OCI-LY7 (cell line): Measurements from ENCODE around the gene BLNK. TPM values are rescaled to one million over a fixed set of nuclear protein-coding genes. Genes with fewer than 3 reads are reported as not detected.

Experiments used
- BruUV-seq: library from RNA; stranded (reverse); fragments of 400-500 nt; replicated peaks from 2 replicates; lab custom pipeline; 2021; lab: Mats Ljungman, UMichigan
- CTCF ChIA-PET: fragments of 300-600 bp; sonication (Branson Sonifier 250); formaldehyde crosslinking; loops from one replicate; lab custom pipeline; 2022; ENCODE audit warnings: antibody characterized with exemption; ENCODE audit not compliant: unreplicated experiment; lab: Charles Lee
- POLR2A ChIA-PET: fragments of 300-600 bp; sonication (Branson Sonifier 250); formaldehyde crosslinking; loops from one replicate; lab custom pipeline; 2022; ENCODE audit warnings: antibody characterized with exemption; lab: Charles Lee
- DNase-seq: peaks from one replicate; pipeline ENCODE4 v3.0.0-alpha.2; 2015; ENCODE audit warnings: low spot score
- H2AFZ ChIP-seq: fragments of 200-600 bp; sonication (generic), shearing (Covaris generic); 2 replicates; pipeline ENCODE4 v1.6.1; 2014; ENCODE audit warnings: mild to moderate bottlenecking, antibody characterized with exemption, low read length, moderate library complexity
- H3K27ac ChIP-seq: fragments of 200-600 bp; sonication (generic); 2 replicates; pipeline ENCODE4 v1.5.1; 2014; ENCODE audit warnings: mixed run types, low read depth, mild to moderate bottlenecking, moderate library complexity, low read length, inconsistent platforms; ENCODE audit not compliant: poor library complexity, severe bottlenecking
- H3K36me3 ChIP-seq: fragments of 200-600 bp; sonication (generic); 2 replicates; pipeline ENCODE4 v1.6.1; 2014; ENCODE audit warnings: mild to moderate bottlenecking, antibody characterized with exemption, low read length, moderate library complexity, mixed read lengths; ENCODE audit not compliant: insufficient read depth
- H3K4me1 ChIP-seq: fragments of 200-600 bp; sonication (generic); 2 replicates; pipeline ENCODE4 v1.5.1; 2014; ENCODE audit warnings: mild to moderate bottlenecking, low read length; ENCODE audit not compliant: insufficient read depth, poor library complexity, severe bottlenecking
- H3K4me2 ChIP-seq: fragments of 200-600 bp; sonication (generic); 2 replicates; pipeline ENCODE4 v1.6.1; 2014; ENCODE audit warnings: mild to moderate bottlenecking, low read length
- H3K4me3 ChIP-seq: fragments of 200-600 bp; sonication (generic); 2 replicates; pipeline ENCODE4 v1.5.1; 2014; ENCODE audit warnings: mild to moderate bottlenecking, low read depth, low read length; ENCODE audit not compliant: poor library complexity, severe bottlenecking
- H3K79me2 ChIP-seq: fragments of 200-600 bp; sonication (generic); 2 replicates; pipeline ENCODE4 v1.6.1; 2016; ENCODE audit warnings: low read depth, mild to moderate bottlenecking, low read length, moderate library complexity, mixed read lengths; ENCODE audit not compliant: insufficient read depth
- H3K9me2 ChIP-seq: fragments of 200-600 bp; sonication (generic); 2 replicates; pipeline ENCODE4 v1.6.1; 2016; ENCODE audit warnings: mild to moderate bottlenecking, low read length, mixed read lengths; ENCODE audit not compliant: insufficient read depth
- H3K9me3 ChIP-seq: fragments of 200-600 bp; sonication (generic); 2 replicates; pipeline ENCODE4 v1.6.1; 2014; ENCODE audit warnings: mild to moderate bottlenecking, mixed run types, low read length, mixed read lengths
- H4K20me1 ChIP-seq: fragments of 200-600 bp; sonication (generic); 2 replicates; pipeline ENCODE4 v1.6.1; 2014; ENCODE audit warnings: mild to moderate bottlenecking, antibody characterized with exemption, low read length, moderate library complexity, mixed read lengths; ENCODE audit not compliant: insufficient read depth
- EZH2phosphoT487 ChIP-seq: fragments of 200-600 bp; sonication (generic); IDR thresholded peaks from 2 replicates; pipeline ENCODE4 v1.6.1; 2018; ENCODE audit warnings: low read depth, borderline replicate concordance, mild to moderate bottlenecking, mixed run types, antibody characterized with exemption, low read length, moderate library complexity, mixed read lengths
- intact Hi-C: fragments of 100-400 bp; cut with micrococcal nuclease; formaldehyde crosslinking; loops from one replicate; pipeline ENCODE4 v1.10.0; 2022; ENCODE audit not compliant: unreplicated experiment
- total RNA-seq, 2 experiments: library from RNA; depleted of rRNA in 1 of 2; stranded (reverse); fragments of >200 nt in 1 of 2; shearing (Covaris generic) in 1 of 2; gene quantifications; 2 replicates each; pipeline ENCODE4 v1.2.3, GENCODE V29; 2014 to 2022
- TF ChIP-seq, protein P1 (sequence below): fragments of 200-600 bp; sonication (generic); conservative IDR thresholded peaks from 2 replicates; pipeline ENCODE4 v1.5.1; 2014; ENCODE audit warnings: mild to moderate bottlenecking, antibody characterized with exemption, low read length, moderate library complexity, mixed read lengths

BLNK gene
- total RNA-seq, 2 experiments from 2014 or later, result 113 to 201 TPM

DNA sequence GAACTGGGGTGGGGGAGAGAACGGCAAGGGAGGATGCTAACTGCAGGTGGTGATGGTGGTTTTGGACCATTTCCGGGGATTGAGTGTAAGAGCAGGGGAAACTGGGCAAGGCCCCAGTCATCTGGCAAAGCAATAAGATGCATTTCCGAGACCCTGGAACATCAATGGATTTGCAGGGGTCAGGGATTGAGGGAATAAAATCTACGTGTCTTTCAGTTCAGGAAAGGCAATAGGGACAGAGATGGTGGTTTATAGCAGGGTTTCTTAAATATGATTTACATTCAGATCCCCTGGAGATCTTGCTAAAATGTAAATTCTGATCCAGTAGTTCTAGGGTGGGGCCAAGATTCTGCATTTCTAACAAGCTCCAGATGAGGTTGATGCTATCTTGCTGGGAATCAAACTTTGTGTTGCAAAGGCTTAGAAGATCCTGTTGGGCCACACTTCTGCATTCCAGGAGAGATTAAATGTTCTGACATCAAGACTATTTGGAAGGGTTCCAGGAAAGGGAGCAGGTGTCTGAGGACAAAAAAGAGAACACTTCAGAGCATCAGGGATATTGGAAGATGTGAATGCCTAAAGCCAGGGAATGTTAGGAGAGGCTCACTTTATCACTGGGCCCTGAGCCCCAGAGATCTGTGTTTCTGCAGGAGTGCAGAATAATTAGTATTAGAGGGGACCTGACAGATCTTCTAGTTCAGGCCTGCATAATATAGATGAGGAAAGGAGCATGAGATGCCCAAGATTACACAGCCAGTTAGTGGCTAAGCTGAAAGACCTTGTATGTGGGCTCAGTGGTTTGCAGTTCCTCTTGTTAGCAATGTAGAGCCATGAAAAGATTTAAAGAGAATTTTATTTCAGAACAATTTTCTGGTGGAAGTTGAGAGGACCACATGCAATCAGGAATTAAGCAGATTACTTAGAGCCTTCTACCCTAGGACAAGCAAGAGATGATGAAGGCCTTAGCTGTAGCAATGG, 32.4 kb downstream of the BLNK start:
- Histone ChIP-seq H2AFZ (no peak overlapping the region), H3K4me1 (peaks cover 55% of the 10 kb centered on the region), H3K4me3 (no peak overlapping the region), H3K9me2 (no peaks in the 10 kb centered on the region), H4K20me1 (no peaks in the 10 kb centered on the region), H3K79me2 (peaks cover 59% of the 10 kb centered on the region; the same call in 1 of the 2 replicates), H3K4me2 (no peak overlapping the region), H3K36me3 (peaks cover 98% of the 10 kb centered on the region), H3K27ac (no peak overlapping the region), H3K9me3 (peaks cover 15% of the 10 kb centered on the region; the same call in 1 of the 2 replicates)
- POLR2A ChIA-PET, result interaction anchor here (0.6 to 1.4 kb wide), 4 partner anchors 29 to 1874 kb away, joined by 3 to 6 read pairs (median 4); partner anchors contain the start of gene BLNK
- no peak for DNase-seq
- TF ChIP-seq EZH2phosphoT487, result no peak
- TF ChIP-seq, protein P1, sequence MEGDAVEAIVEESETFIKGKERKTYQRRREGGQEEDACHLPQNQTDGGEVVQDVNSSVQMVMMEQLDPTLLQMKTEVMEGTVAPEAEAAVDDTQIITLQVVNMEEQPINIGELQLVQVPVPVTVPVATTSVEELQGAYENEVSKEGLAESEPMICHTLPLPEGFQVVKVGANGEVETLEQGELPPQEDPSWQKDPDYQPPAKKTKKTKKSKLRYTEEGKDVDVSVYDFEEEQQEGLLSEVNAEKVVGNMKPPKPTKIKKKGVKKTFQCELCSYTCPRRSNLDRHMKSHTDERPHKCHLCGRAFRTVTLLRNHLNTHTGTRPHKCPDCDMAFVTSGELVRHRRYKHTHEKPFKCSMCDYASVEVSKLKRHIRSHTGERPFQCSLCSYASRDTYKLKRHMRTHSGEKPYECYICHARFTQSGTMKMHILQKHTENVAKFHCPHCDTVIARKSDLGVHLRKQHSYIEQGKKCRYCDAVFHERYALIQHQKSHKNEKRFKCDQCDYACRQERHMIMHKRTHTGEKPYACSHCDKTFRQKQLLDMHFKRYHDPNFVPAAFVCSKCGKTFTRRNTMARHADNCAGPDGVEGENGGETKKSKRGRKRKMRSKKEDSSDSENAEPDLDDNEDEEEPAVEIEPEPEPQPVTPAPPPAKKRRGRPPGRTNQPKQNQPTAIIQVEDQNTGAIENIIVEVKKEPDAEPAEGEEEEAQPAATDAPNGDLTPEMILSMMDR, result no peak
- CTCF ChIA-PET, result interaction anchor here (1.0 kb wide), 1 partner anchor 9 kb away, joined by 4 read pairs; no protein-coding TSS in a partner anchor
- BruUV-seq, result no TSS peak
- intact Hi-C loops, result no loop called here

DNA sequence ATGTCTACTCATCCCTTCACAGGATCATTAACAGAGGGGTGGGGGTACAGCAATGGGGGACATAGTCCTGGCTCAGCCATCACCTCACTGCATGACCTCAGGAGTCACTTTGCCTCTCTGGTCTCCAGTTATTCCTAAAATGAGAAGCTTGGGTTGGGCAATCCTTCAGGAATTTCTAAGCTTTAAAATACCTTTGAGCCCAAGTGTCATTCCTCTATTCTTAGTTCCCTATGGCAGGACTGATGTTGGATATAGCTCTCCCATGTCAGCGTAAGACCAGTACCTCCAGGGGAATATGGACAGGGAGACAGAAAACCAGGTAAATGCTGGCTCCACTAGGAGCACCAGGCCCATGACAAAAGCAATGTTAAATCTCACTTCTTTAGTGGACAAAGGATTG, 34.5 kb downstream of the BLNK start:
- no TSS peak for BruUV-seq
- Histone ChIP-seq H3K27ac (no peak overlapping the region), H3K9me3 (peaks cover 3% of the 10 kb centered on the region; the same call in 1 of the 2 replicates), H3K4me3 (no peak overlapping the region), H3K79me2 (peaks cover 45% of the 10 kb centered on the region; the same call in 1 of the 2 replicates), H3K4me1 (peaks cover 35% of the 10 kb centered on the region), H4K20me1 (no peaks in the 10 kb centered on the region), H3K9me2 (no peaks in the 10 kb centered on the region), H3K4me2 (no peak overlapping the region), H2AFZ (no peak overlapping the region), H3K36me3 (peaks cover 99% of the 10 kb centered on the region)
- ChIA-PET CTCF (no interaction called here), POLR2A (interaction anchor here (1.0 to 1.4 kb wide), 3 partner anchors 48 to 56 kb away, joined by 3 to 6 read pairs (median 4); no protein-coding TSS in a partner anchor)
- intact Hi-C loops, result no loop called here
- no peak for DNase-seq
- no peak for TF ChIP-seq EZH2phosphoT487
- TF ChIP-seq, protein P1, result no peak
